B cell (primary cell): ENCODE data around the gene TMEM52B.
A peak's percentile ranks its signal among the peaks of the same experiment; 100 is the strongest.

Experiments used
- EZH2 ChIP-seq: IDR thresholded peaks from 2 replicates; pipeline ENCODE4 v1.6.1; 2012; ENCODE audit warnings: borderline replicate concordance, low read depth, mild to moderate bottlenecking, moderate library complexity, low read length; ENCODE audit not compliant: insufficient read depth, poor library complexity, severe bottlenecking
- TF ChIP-seq, protein P1 (sequence below): fragments of 200-600 bp; IDR thresholded peaks from one replicate; pipeline ENCODE4 v1.8.0; 2022; ENCODE audit warnings: antibody characterized with exemption, mild to moderate bottlenecking

DNA sequence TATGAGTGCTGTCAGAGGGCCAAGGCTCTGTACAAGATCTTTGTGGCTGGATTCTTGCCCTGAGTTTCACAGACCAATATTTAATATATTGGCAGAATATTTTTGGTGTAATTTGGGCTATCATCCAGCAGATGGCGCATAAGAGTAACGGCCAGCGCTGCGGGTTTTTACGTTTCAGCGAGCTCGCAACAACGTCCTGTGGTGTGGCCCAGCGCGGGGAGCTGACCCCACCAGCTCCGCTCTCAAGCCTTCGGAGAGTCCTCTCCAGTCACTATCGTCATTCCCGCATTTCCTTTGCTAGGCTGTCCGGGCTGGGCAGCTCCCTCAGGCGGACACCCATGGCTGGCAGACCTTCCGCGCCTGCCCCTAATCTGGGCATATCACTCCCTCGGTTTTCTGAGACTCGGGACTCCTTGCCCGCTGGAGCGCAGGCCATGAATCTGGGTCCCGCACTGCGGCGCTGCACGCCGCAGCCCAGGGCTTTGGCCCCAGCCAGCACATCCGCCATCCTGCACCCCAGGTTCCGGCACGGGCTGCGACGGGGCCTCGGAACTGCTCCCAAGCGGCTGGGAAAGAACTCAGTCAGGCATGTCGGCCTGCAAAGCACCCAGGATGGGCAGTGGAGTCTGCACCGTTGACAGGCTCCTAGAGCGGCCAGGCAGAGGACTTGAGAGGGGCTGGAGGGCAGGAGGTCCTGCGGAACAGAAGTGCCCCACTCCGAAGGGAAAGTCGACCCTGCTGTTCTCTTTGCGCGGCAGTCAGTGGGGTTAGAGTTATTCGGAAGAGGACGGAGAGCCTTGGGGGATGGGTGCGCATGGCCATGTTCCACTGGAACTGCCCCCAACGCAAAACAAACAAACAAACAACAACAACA, 25.3 kb upstream of the TMEM52B start:
- TF ChIP-seq, protein P1, sequence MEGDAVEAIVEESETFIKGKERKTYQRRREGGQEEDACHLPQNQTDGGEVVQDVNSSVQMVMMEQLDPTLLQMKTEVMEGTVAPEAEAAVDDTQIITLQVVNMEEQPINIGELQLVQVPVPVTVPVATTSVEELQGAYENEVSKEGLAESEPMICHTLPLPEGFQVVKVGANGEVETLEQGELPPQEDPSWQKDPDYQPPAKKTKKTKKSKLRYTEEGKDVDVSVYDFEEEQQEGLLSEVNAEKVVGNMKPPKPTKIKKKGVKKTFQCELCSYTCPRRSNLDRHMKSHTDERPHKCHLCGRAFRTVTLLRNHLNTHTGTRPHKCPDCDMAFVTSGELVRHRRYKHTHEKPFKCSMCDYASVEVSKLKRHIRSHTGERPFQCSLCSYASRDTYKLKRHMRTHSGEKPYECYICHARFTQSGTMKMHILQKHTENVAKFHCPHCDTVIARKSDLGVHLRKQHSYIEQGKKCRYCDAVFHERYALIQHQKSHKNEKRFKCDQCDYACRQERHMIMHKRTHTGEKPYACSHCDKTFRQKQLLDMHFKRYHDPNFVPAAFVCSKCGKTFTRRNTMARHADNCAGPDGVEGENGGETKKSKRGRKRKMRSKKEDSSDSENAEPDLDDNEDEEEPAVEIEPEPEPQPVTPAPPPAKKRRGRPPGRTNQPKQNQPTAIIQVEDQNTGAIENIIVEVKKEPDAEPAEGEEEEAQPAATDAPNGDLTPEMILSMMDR = peak; percentile 95
- no peak for TF ChIP-seq EZH2
